Suppressor macrophage treated with lipopolysaccharide for 1 hour (primary cell): ENCODE results near the gene DDX42.

ENCODE experiments used
- DNase-seq, 3 donors: peaks; one replicate each; pipeline ENCODE4 v3.0.0-alpha.2; 2020 to 2022

DDX42 gene

DNA sequence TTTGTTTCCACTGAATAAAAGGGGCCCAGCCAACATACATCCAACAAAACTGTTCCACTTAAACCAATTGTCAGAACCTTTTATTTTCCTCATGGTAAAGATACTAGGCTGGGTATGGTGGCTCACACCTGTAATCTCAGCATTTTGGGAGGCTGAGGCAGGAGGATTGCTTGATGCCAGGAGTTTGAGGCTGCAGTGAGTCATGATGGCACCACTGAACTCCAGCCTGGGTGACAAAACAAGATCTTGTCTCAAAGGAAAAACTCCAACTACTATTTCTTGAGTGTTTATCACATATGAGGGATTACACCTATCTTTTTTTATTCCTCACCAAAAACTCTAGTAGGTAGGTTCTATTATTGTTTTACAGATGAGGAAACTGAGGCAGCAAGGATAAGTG is 48.6 kb downstream of the DDX42 start:
- DNase-seq: no peak

DNA sequence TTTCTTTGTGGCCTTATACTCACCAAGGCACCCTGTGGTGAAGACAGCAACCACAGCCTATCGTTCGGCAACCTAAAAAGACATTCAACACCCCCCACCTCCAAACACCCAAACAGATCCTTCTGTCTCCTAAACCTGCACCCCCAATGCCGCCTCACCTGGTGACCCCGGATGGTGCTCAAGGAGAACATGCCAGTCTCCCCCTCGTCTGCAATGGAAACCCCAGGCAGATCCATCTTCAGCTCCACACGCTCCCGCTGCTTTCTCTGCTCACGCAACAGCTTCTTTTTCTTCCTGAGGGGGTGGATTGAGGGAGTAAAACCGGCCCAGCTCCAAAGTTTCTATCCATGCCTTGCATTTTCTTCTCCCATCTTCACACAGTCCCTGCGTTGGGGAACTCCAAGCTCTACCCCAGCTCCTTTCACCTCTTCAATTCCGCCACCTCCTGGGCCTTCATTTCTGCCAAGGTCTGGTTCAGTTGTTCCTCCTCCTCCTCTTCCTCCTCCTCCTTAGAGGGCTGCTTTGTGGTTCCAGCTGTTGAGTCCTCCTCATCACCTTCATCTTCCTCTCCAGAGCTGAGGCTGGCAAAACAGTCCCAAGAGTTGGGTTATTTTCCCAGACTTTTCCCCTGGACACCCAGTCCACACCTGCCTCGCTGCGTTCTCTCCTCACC is 49.8 kb downstream of the DDX42 start:
- no peak for DNase-seq

- no peak for DNase-seq
Measured at GRCh38 chr17:63824362-63824761, 50.4 kb downstream of the DDX42 start.

DNA sequence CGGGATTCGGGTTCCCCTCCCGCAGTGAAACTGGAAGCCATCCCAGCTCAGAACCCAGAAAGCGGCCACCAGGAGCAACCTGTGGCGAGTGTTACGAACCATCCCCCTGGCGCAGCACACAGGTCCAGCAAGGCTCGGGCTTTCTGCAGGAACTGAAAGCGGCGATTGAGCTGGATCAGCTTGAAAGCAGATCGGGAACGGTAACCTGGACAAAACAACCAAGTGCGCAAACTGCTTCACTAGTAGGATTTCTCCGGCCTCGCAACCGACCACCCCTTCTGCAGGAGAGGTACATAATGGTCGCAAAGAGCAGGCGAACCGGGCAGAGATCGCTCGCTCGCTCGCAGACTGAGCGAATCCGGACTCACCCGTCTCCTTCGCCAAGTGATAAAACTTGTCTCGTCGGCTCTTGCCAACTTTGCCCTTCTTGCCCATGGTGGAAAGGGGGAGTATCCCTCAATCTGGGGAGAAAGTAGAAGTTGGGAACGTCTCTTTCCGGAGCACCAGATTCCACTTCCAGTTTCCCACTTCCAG is 52.6 kb downstream of the DDX42 start:
- DNase-seq: peak; percentile 14 to 31 (median 24)

- peak; percentile 96 to 97 (median 97) for DNase-seq
Measured at GRCh38 chr17:63827002-63827800, 53.2 kb downstream of the DDX42 start, which contains the start of the genes FTSJ3 and PSMC5. TSS of gene FTSJ3 (minus strand) at chr17:63827663. CDS start at chr17:63826902, 761 bp downstream. TSS of gene PSMC5 (plus strand) at chr17:63827431. CDS start at chr17:63827491, 60 bp downstream.

GRCh38 chr17:63827801-63828221 is 53.8 kb downstream of the DDX42 start:
- DNase-seq: no peak

- DNase-seq: no peak
Measured at GRCh38 chr17:63828936-63829335, 55.0 kb downstream of the DDX42 start.

GRCh38 chr17:63830278-63830677 is 56.3 kb downstream of the DDX42 start:
- DNase-seq: no peak

GRCh38 chr17:63830904-63831491 is 57.0 kb downstream of the DDX42 start:
- DNase-seq: no peak

DNA sequence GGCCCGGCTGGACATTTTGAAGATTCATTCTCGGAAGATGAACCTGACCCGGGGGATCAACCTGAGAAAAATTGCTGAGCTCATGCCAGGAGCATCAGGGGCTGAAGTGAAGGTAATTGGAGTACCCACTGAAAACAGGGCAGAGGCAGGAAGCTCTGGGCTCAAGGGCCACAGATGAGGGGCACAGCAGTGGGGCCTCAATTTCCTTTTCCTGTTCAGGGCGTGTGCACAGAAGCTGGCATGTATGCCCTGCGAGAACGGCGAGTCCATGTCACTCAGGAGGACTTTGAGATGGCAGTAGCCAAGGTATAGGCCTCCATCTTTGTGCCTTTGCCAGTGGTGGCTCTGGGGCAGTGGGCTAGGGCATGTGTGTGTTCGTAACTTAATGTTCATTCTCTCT is 57.5 kb downstream of the DDX42 start:
- DNase-seq: no peak

- DNase-seq: no peak
Measured at GRCh38 chr17:63832014-63832413, 58.0 kb downstream of the DDX42 start.

GRCh38 chr17:63832455-63832854 is 58.5 kb downstream of the DDX42 start:
- no peak for DNase-seq

GRCh38 chr17:63833026-63833740 is 59.2 kb downstream of the DDX42 start:
- DNase-seq: no peak

GRCh38 chr17:63833741-63834373 is 59.9 kb downstream of the DDX42 start:
- no peak for DNase-seq

GRCh38 chr17:63834431-63835166 is 60.6 kb downstream of the DDX42 start:
- DNase-seq: peak; percentile 78 to 85 (median 83)

DNA sequence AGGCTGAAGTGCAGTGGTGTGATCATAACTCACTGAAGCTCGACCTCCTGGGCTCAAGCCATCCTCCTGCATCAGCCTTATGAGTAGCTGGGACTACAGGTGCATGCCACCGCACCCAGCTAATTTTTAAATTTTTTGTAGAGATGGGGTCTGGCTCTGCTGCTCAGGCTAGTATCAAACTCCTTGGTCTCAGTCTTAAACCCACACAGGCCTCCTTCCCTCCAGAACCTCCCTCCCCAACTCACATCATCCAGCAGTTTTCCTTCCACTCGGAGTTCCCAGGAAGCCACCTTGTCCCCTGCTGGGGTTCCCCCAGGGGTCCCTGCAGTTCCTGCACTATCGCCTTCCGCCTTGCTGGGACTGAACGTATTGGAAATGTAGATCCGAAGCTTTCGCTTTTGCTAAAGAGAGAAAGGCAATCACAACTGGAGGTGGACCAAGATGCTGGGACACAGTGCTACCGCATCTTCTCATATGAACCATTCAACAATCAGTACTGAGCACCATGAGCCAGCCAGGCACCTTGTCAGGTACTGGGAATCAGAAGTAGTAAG is 61.3 kb downstream of the DDX42 start:
- no peak for DNase-seq

DNA sequence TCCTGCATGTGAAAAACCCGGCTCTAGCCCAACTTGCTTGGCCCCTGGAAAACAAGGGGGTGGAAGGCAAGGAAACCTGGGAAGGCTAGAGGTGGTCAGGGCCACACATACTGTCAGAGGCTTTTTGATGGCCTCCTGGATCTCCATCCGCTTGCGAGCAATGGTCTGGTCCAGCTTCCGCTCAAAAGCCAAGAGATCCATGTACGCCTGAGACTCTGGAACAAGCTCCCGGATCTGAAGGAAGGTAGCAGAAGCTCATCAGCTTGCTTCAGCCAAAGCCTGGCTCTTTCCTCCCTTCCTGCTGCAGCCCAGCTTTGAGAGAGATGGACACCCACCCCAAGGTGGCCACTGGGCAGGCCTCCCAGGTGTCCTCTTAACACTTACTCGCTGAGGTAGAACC is 62.8 kb downstream of the DDX42 start:
- no peak for DNase-seq

- no peak for DNase-seq
Measured at GRCh38 chr17:63837480-63837879, 63.5 kb downstream of the DDX42 start.

GRCh38 chr17:63837962-63838600 is 64.1 kb downstream of the DDX42 start:
- no peak for DNase-seq

GRCh38 chr17:63838631-63839171 is 64.7 kb downstream of the DDX42 start:
- DNase-seq: no peak
